Fibroblast of mammary gland (primary cell): ENCODE results near the gene CEP162.
"Not testable (repeated sequence)": the region's sequence is repeated elsewhere in the genome, so short reads cannot be mapped to it uniquely, and the experiment has no call there.

ENCODE experiments used
- DNase-seq: peaks from one replicate; pipeline ENCODE4 v3.0.0-alpha.2; 2010; ENCODE audit warnings: low read depth
- H3K4me3 ChIP-seq: 2 replicates; pipeline ENCODE4 v1.5.1; 2011; ENCODE audit warnings: low read depth, mild to moderate bottlenecking, low read length, moderate library complexity; ENCODE audit not compliant: control insufficient read depth
- CTCF ChIP-seq: conservative IDR thresholded peaks from 2 replicates; pipeline ENCODE4 v1.5.1; 2011; ENCODE audit warnings: low read depth, low read length, inconsistent platforms; ENCODE audit not compliant: control insufficient read depth, insufficient read depth

CEP162 gene

GRCh38 chr6:84137051-84137375 lies 90.4 kb downstream of the CEP162 start:
- no peak for TF ChIP-seq CTCF
- no peak overlapping the region for H3K4me3 ChIP-seq
- DNase-seq: no peak

GRCh38 chr6:84136364-84137050 lies 90.9 kb downstream of the CEP162 start:
- no peak overlapping the region for H3K4me3 ChIP-seq
- TF ChIP-seq CTCF: no peak
- no peak for DNase-seq

GRCh38 chr6:84135291-84135690 lies 92.2 kb downstream of the CEP162 start:
- H3K4me3 ChIP-seq: no peak overlapping the region
- no peak for TF ChIP-seq CTCF
- DNase-seq: no peak

- not testable (repeated sequence) for DNase-seq, H3K4me3 ChIP-seq
These were observed 94.1 kb downstream of the CEP162 start for GRCh38 chr6:84133385-84133784.

- not testable (repeated sequence) for H3K4me3 ChIP-seq, DNase-seq
These were observed 97.9 kb downstream of the CEP162 start for GRCh38 chr6:84129588-84129987.

GRCh38 chr6:84123186-84123585 lies 104.3 kb downstream of the CEP162 start:
- DNase-seq: no peak
- TF ChIP-seq CTCF: no peak
- no peak overlapping the region for H3K4me3 ChIP-seq

- no peak for DNase-seq
- no peak for TF ChIP-seq CTCF
These were observed 108.2 kb downstream of the CEP162 start for GRCh38 chr6:84119277-84119676.

GRCh38 chr6:84118191-84118590 lies 109.3 kb downstream of the CEP162 start:
- TF ChIP-seq CTCF: no peak
- DNase-seq: no peak
- no peak overlapping the region for H3K4me3 ChIP-seq

More at GRCh38 chr6:84119277-84119676, 108.2 kb downstream of the CEP162 start:
- no peak overlapping the region for H3K4me3 ChIP-seq

GRCh38 chr6:84114933-84115594 lies 112.4 kb downstream of the CEP162 start:
- DNase-seq, H3K4me3 ChIP-seq: not testable (repeated sequence)

GRCh38 chr6:84111351-84111750 lies 116.1 kb downstream of the CEP162 start:
- not testable (repeated sequence) for DNase-seq, H3K4me3 ChIP-seq
